HG02981 (cell line): ENCODE results near the gene NAA38.

ENCODE experiments used
- ATAC-seq: cut with Tn5 transposase; IDR thresholded peaks from one replicate; pipeline ENCODE4 v1.9.1; 2021; ENCODE audit warnings: mild to moderate bottlenecking, moderate library complexity; ENCODE audit not compliant: unreplicated experiment

Gene NAA38

DNA sequence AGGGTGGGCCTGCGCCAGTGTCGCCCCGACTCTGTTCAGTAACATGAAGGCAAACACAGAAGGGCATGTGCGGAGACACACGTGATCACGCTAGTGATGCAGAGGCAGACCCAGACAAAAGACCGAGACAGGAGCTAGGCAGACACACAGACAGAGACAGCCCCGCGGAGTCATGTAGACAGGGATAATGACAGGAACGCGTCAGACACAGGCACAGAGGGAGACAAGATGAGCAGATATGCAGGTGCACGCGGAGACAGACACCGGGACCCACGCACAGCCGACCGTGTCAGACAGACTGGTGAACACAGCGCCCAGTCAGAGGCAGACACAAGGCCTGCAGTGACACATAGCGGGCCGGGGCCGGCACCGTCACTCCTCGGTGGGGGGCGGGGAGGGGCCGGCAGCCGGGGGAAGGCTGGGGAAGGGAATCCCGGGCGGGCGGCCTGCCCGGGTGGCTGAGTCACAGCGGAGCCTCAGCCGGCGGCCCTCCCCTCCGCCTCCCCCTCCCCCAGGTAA, 15.9 kb downstream of the NAA38 start:
- peak; percentile 4 for ATAC-seq

DNA sequence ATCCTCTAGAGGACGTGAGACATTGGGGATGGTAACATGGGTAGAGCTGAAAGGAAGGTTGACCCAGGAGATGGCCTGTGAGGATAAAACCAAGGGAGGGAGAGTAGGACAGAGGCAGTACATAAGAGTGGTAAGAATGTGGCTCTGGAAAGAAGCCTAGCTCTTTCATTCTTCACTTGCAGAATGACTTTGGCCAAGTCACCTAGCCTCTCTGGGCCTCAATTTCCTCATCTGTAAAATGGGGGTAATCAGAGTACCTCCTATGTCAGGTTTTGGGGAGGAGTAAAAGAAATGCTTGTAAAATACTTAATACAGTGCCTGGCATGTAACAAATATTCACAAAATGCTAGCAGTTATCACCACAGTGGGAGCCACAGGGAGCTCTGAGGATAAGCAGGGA, 16.5 kb downstream of the NAA38 start:
- ATAC-seq = no peak

DNA sequence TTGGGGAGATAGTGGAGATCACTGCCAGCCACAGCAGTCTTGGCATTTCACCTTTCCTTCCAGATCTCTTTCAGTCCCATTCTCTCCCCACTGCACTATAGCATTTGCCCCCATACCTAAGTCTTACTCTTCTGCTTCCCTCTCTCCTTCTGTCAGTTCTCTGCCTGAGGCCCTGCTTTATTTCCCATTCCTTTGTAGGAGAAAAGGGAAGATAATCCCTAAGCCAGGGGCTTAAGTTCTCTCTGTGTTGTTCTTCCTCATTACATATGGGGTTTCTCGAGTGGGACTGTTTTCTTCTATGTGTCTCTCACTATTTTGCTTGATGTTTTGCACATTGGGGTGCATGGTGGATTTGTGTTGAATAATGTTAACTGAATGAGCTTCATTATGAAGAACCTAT, 16.9 kb downstream of the NAA38 start:
- ATAC-seq = no peak

DNA sequence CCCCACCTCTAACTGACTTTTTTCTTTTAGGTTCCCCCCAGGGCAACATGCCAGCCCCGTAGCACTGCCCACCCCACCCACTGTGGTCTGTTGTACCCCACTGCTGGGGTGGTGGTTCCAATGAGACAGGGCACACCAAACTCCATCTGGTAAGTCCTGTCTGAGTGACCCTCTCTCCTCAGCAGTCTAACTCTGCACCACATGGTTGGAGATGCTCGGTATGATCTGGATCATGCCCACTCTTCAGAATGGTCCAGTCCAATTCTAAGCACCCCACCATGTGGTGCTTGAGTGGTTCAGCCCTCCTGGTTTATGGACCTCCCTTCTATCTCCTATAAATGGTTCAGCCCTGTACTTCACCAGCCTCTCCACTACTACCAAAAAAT, 17.5 kb downstream of the NAA38 start:
- no peak for ATAC-seq

DNA sequence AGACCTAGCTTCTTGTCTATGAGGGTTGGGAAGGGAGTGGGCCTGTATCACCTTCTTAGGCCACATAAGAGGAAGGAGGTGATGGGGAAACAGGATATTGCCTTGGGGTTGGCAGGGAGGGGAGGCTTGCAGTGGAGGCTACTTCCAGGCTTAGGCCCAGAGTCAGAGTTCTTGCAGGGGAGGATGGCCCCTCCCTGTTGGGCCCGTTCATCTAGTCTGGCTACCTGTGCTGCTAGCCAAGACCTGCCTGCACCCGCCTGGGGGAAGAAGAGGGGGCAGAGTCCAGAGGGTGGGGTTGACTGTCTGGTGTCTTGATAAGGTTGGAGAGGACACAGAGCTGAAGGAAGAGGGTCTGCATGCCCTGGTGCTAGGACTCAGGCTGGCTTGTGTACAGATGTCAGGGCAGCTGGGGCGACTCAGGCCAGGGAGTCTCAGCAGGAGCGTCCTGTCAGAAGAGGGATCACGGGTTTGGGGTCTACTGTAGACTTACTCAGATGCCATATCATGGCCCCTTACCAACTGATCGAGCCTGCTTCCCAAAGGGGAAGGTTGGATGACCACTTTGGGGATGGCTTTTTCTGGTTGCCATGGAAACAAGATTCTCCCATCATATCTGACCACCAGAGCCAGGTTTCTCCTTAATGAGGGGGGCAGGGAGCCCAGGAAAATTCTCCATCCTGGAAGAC, 18.0 kb downstream of the NAA38 start:
- no peak for ATAC-seq

DNA sequence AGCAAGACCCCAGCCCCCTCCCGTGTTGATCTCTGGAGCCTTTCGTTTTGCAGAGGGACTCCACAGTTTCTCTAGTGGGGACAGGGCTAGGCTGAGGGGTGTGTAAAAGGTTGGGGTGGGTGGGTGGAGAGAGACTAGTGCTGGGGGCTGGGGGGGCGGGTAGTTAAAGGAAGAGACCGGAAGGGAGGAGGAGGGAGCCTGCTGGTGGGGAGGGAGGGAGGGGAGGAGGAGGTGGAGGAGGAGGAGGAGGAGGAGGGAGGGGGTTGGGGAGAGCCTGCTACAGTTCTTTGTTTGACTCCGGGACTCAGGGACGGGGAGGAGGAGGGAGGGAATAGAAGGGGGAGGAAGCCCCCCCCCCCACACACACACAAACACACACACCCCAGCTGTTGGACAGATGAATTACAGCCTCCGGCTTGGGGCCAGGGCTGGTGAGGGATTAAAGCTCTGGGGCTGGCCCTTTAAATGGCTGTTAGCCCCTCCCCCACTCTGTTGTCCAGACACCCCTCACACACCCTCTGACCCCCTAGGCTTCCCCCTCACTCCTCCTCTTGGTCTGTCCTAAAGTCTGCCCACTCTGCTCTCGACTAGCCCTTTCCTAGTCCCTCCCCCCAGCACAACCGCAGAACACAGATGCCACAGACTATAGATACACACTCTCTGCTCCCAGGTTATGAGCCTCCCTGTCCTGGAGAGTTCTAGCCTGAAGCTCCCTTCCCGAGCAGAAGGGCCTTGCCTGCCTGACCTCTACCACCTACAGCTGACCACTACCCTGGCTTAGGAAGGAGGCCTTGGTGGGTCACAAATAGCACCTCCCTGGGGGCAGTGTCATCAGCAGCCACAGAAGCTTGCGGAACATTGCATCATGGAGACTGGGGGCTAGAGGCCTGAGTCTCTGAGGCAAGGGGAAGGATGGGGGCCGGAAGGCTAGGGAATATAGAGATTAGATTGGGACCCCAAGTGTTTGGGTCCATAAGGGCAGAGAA, 19.0 kb downstream of the NAA38 start:
- no peak for ATAC-seq

DNA sequence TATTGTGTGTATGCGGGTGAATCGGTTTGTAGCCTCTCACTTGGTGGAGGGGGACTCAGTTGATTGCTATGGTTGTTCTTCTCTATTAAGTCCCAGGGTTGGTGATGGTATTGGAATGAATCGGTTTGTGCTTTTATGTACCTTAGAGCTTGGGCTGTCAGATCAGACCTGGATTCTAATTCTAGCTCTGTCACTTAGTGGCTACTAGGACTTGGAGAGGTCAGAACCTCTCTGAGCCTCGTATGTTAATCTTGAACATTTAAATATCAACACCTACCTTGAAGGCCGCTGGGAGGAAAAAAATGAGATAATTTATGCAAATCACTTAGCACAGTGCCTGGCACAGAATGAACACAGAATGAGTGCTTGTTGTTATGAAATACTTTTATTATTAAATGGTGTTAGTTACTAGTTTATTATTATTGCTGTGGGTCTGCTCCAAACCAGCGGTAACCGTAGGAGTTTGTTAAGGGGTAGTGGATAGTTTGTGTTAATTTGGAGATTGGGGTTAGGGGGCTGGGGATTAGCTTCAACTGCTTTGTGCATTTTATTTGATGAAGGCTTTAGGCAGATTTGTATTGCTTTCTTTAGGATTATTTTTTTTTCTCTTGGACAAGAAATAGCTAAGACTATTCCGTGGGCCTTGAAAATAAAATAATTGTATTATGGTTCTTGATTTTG, 19.8 kb downstream of the NAA38 start:
- no peak for ATAC-seq

DNA sequence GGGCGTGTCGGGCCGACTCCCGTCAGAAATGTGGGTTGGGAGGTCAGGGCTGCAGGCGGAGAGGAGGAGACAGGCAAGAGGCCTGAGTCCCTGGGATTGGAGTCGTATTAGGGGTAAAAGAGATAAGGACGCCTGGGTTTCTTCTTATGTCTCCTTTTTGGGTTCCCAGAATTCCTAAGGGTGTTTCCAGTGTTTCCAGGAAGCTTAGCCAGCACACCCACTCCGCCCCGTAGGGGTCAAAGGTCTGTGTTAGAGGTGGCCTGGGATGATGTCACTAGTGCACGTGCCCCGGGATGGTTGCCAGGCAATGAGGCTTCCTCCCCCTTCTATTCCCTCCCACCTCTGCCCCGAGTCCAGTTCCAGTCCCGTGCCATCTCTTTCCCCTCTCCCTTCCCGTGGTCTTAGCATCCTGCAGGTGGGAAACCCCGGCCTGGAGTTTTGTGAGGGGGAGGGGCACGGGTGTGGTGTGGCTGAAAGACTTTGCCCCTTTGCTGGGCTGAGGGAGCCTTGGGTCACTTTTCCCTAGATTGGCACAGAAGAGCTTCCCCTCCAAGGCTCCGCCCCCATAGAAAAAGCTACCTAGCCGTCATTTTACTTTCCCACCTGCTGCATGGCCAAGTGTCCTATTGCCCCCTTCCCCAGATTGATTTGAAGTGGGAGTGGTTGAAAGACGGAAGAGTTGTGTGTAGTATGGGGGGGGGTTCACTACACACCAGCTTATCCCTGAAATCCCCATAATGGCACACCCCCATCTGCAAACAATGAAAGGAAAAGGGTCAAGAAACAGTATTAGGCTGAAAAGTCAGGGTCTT, 20.6 kb downstream of the NAA38 start:
- no peak for ATAC-seq

DNA sequence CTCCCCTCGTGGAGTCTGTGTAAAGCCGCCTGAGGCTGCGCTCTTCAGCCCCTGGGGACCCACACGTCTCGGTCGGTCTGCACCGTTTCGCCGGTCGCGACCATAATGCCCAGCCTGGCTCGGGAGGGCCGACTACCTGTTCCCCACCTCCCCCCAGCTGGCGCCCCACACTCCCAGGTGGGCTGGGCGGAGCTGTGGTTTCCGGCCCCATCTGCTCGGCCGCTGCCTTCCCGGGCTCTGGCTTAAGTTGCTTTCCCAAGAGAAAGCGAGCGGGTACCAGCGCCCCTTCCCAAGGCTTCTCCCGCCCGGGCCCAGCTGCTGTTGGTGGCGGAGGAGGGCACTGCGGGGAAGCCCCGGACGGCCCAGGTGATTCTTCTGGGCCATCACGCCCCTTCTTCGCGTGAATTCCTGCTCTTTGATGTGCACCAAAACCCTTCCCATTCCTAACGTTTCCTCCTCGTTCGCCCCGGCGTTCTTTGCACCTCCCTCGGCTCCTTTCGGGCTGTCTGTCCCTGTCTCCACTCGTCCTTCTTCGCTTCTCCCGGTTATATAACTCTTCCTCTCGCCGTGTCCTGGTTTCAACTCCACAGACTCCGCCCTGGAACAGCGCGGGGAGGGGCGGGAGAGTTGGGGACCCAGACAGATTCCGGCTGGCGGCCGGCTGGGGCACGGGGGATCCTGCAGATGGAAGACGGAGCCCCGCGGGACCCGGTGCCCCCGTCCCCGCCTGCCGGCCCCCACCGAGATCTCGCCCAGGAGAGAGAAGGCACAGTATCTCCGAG, 21.4 kb downstream of the NAA38 start:
- no peak for ATAC-seq

DNA sequence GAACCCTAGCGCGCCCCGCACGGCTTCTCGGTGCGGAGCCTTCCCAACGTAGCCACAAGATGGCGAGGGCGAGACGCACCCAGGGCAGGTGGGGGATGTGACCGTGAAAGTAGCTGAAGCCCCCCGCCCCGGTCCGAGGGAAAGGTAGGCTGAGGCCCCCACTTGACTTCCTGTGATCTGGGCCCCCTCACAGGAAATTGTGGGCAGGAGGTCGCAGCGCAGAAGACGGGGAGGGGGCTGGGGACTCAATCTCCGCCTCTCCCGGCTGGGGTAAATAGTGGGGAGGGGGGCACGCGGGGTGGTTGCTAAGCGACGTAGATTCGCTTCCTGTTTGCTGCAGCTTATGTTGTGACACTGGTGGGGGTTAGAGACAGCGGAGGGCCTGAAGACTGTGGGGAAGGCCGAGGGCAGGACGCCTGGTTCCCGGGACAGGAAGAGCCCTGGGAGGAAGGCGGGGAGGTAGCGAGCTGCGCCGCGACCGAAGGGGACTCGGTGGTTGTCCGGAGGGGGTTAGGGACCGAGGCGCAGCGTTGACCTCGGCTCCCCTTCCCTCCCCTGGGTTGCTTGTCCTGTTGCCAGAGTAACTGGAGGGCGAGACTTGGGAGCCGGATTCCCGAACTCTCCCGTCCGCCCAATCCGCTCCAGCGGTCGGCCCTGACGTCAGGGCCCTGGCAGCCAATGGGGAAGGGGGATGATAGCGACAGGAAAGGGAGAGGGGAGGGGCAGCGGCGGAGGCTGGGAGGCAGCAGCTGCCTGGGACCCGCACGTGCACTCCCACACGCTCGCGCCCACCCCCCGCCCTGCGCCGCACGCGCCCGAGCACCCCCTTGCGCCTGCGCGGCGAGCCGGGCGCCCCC, 22.2 kb downstream of the NAA38 start:
- ATAC-seq = peak; percentile 44

DNA sequence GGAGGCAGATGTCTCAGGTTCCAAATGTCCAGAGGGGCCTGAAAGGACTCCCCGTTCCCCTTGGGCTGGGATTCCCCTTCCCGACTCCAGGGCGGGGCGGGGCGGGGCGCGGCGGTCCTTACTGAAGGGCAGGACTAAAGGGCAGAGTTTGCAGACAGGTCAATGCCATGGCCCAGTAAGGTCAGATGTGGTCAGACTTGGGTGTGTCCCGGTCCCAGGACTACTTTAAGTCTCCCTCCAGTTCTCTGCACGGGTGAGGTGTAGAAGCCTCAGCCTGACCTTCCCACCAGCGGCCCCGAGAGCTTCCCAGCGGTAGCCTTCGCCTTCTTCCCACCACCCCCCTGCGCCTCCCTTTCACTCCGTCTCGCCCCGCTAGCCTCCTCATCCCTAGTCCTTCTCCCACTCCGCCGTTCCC, 22.8 kb downstream of the NAA38 start:
- ATAC-seq = peak; percentile 5

DNA sequence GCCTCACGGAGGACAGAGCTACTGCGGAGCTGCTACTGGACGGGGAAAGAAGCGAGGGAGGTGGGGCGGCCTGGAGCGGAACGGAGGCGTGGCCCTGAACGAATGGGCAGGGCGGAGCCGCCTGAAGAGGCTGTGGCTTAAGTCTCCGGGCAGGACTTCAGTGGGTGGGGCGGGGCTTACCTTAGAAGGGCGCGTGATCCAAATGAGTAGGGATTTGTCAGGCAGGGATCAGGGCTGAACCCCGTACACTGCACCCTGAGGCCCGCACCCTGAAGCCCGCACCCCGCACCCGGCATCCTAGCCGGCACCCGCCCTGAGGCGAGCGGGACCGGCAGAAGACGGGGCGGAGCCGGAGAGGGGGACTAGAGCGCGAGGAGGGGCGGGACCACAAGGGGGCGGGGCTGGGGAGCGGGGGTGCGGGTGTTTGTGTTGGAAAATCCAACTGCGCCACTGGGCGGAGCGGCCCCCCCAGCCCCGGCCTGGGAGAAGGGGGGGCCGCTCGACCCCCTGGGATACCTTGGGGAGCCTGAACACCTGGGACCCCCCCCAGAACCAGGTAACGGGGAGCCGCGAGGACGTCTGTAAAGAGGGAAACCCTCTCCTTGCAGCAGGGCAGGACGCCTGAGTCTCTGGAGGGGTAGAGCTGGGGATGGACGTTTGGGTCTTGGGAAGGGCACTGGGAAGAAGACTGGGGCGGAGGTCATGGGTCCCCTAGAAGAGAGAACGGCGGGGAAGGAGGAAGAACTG, 23.4 kb downstream of the NAA38 start, which contains the start of gene KDM6B:
KDM6B (plus strand) TSS at position 423 of the 747 bp plus-strand sequence. CDS start 11,338 bp downstream, outside the sequence.
- ATAC-seq = peak; percentile 36

DNA sequence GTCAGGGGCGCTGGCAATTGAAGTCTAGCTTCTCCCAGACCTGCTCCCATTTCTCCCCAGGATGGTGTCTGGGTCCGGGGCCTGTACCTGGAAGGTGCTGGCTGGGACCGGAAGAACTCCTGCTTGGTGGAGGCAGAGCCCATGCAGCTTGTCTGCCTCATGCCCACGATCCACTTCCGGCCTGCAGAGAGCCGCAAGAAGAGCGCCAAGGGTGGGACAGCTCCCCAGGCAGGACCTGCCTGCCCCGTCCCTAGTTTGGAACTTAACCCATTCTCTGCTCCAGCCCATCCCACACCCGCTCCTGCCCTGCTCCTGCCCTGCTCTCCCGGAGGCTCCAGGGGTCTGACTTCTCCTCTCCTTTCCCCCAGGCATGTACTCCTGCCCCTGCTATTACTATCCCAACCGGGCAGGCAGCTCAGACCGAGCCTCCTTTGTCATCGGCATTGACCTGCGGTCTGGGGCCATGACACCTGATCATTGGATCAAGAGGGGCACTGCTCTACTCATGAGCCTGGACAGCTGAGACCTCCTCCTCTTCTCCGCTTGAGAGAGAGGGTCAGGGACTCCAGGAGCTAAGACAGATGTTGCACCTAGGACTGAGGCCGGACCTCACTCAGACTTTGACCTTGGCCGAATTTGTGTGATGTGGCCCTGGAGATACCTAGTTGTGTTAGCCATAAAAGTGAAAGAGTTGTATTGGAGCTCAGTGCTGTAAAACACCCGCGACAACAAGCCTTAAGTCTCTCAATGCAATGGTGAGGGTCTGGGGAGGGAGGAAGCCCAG, 24.2 kb downstream of the NAA38 start:
- no peak for ATAC-seq

DNA sequence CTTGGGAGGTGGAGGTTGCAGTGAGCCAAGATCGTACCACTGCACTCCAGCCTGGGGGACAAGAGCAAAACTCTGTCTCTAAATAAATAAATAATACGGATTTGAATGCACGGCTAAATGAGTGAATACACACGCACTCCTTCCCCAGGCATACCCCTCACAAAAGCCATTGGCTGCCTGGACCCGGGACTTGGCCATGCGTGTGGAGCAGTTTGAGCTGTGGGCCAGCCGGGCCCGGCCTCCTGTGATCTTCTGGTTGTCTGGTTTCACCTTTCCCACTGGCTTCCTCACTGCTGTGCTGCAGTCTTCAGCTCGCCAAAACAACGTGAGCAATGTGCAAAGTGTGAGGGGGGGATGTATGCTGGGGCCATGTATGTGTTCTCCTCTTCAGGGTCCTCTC, 24.9 kb downstream of the NAA38 start:
- no peak for ATAC-seq

DNA sequence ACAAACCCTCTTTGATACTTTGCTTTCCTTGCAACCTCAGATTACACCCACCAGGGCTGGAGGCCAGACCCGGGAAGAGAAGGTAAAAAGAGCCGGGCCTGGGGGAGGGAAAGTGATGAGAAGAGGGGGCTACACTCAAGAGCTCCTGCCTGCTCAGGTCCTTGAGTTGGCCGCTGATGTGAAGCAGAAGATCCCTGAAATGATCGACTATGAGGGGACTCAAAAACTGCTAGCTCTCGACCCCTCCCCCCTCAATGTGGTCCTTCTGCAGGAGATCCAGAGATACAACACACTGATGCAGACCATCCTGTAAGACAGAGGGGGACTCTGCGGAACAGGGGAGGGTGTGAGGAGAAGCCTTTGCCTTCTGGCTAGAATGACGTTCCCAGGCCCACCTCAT, 26.1 kb downstream of the NAA38 start:
- ATAC-seq = no peak

DNA sequence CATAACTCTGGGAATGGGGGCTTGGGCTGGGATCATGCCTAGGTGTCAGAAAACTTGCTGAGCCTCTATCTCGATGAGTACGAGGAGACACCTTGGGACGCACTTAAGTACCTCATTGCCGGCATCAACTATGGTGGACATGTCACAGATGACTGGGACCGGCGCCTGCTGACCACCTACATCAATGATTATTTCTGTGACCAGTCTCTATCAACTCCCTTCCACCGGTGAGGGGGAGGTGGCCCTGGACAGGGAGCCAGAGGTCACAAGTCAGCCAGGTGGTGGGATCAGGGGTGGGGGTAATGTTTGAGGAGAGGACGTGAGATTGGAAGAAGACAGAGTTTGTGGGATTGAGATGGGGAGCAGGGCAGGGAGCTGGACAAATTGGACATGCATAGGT, 26.7 kb downstream of the NAA38 start:
- ATAC-seq = no peak
